ENCODE data around the gene SND1.

SND1 gene

GRCh38 chr7:127682140-127682539 lies 30.1 kb downstream of the SND1 start:
- in situ Hi-C loops (cut with HindIII; ENCODE audit: low sequenced_read_pairs), result no loop called here

DNA sequence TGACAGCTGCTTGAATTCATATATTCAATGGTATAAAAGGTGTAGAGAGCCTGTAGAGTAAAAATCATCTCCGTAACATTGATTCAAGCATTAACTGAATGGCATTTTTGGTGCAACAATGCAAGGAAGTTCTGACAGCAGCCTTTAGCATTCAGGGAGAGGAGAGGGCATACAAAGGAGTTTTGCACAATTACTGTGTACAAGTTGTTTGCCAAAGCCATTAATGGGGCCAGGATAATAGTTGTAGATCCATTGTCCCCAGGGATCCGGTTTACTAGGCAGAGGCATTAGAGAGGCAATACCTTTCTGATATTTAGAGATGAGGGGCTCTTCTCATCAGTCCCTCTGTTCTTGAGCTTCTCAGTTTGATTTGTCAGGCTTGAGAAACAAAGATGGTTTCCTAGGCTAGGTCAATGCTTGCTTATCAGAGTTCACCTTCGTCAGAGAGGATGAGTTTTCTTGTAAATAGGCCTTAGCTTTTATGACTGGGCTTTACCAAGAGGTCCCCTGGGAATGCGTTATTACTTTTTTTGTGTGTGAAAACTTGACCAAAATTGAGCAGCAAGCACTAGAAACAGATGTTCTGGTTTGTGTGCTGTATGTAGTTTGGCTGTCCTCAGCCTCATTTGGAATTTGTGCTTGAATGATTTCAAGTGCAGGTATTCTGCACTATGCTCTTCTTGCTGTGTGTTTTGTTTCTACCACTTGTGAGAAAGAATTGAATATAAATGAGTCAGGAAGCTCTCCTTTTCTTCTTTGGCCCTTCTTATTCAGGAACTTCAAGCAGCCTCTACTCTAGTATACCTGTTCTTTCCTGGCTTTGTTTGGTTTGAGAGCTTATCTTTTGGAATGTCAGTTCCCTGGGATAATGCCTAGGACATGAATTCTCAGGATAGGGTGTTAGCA lies 32.0 kb downstream of the SND1 start:
- in situ Hi-C loops (cut with HindIII; ENCODE audit: low sequenced_read_pairs), result no loop called here

DNA sequence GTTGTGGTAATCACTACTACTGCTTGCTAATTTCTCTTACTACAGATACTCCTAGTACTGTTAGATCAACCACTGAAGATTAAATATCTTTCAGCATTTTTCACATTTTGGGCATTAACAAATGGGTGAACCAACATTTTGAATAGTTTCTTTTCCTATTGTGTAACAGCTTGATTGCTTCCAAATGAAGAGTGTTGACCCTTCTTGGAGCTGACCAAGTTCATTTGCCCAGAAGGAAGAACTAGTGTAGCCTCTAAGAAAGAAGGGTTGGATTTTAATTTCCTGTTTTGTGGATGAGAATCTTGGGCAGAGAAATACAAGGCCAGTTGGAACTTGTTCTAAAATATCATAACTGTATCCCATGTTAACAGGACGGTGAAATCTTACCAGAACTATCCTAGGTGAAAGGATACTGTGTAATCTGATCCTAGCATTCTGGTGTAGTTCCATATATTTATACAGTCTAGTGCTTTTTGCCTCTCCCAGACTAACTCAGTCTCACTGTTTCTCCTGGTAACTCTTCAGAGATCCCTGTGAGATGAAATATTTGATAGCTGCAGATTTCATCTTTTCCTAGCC lies 37.3 kb downstream of the SND1 start:
- in situ Hi-C loops (cut with HindIII; ENCODE audit: low sequenced_read_pairs), result no loop called here

DNA sequence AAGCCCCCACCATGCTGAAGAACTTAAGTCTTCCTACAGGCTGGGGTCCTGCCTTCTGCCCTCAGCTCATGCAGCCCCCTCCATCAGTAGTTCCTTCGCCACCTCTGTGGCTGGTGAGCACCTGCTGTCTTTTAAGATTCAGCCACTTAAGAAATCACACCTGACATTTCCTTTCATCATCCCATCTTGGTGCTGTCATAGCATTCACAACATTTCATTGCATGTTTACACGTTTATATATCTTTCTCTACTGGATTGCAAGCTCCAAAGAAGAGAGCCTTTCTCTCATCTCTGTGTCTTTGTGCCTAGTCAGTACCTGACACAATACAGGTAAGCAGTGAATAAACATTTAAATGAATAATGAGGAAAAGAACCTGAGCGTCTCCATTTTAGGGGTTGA lies 38.3 kb downstream of the SND1 start:
- in situ Hi-C loops (cut with HindIII; ENCODE audit: low sequenced_read_pairs), result no loop called here

GRCh38 chr7:127690806-127691205 lies 38.8 kb downstream of the SND1 start:
- in situ Hi-C loops (cut with HindIII; ENCODE audit: low sequenced_read_pairs), result no loop called here

GRCh38 chr7:127692200-127692599 lies 40.2 kb downstream of the SND1 start:
- in situ Hi-C loops (cut with HindIII; ENCODE audit: low sequenced_read_pairs), result no loop called here

DNA sequence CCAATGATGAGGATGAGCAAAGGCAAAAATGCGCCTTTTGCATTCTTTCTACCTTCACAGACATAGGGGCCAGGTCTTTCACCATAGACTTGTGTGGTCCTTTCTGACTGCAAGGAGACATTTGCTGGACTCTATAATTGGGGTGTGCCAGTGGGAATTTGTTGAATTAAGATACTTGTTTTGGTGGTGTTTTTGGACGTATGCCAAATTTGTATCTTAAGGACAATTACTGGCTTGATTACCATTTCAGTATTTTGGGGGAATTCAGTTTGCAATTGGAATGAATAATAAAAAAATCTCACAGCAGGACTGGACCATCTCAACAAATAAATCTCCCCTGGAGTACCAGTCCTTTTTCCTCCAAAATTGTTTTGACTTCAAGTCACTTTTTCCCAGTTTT lies 47.9 kb downstream of the SND1 start:
- in situ Hi-C loops (cut with HindIII; ENCODE audit: low sequenced_read_pairs), result loop anchor here (25.0 kb wide), 1 partner anchor 512 kb away; no protein-coding TSS in a partner anchor

DNA sequence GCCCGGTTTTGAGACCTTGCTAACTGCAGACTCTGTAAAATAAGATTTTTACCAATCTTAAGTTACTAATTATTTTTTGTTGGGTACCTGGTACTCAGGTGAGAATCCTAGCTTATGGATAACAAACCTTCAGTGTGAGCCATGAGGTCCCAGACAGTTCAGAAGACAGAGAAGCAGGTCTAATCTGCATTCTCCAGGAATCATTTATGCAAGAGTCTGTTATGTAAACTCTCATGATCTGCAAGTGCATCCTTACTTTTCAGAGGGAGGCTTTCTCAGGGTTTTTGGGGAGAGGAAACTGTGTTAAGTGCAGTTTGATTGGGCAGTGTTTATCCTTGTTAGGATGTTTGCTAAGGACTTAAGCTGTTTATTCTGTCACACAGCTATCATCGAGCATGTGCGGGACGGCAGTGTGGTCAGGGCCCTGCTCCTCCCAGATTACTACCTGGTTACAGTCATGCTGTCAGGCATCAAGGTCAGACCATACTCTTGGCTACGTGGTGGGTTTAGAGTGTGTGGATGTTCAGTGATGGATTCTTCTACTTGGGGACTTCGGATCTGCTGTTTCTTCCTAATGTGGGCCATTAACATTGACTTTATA lies 50.2 kb downstream of the SND1 start:
- in situ Hi-C loops (cut with HindIII; ENCODE audit: low sequenced_read_pairs), result loop anchor here (25.0 kb wide), 1 partner anchor 510 kb away; no protein-coding TSS in a partner anchor

DNA sequence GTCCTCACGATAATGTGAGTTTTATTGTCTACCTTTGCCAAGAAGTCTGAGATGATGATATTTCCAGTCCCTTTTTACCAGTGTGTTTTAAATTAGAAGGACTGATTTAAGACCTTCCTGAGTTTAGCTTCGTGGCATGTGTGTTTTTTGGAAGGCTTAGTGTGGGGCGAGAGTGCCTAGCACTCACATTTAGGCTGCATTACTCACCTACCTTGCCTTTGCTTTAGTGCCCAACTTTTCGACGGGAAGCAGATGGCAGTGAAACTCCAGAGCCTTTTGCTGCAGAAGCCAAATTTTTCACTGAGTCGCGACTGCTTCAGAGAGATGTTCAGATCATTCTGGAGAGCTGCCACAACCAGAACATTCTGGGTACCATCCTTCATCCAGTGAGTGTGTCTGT lies 50.9 kb downstream of the SND1 start:
- in situ Hi-C loops (cut with HindIII; ENCODE audit: low sequenced_read_pairs), result loop anchor here (25.0 kb wide), 1 partner anchor 509 kb away; no protein-coding TSS in a partner anchor

DNA sequence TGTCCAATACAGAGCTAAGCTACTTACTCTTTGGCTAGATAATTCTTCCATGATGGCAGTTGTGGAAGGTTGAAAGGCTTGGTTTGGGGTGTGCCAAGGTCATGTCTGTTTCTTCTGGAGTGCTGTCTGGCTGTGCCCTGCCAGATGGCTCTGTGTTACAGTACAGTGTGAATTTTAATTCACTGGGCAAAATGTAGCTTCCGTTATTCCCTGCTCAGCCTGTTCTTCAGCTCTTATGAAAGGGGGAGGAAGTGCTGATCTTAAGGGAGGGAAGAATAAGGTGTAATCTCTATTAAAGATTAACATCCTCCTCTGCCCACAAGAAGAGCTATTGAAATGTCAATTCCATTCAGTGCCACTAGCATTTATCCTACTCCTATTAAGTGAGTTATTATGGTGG lies 52.2 kb downstream of the SND1 start:
- in situ Hi-C loops (cut with HindIII; ENCODE audit: low sequenced_read_pairs), result loop anchor here (25.0 kb wide), 1 partner anchor 508 kb away; no protein-coding TSS in a partner anchor

DNA sequence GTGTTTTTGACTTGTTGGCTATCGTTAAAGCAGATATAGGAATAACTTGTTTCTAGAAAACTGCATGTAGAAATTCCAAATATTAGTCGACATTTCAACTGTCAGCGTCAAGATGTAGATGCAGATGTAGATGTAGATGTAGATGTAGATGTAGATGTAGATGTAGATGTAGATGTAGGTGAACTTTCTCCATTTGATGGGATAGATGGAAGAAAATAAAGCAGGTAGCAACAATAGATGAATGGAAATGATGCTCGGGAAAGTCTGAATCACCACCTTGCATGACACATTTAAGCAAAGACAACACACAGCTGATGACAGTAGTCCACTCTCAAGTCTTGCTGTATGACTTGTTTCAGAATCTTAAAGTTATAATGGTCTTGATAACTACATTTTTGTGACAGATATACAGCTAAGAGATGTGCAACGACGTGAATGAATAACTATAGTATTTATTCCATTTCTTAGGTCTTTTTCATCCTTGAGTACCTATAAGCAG lies 53.5 kb downstream of the SND1 start:
- in situ Hi-C loops (cut with HindIII; ENCODE audit: low sequenced_read_pairs), result loop anchor here (5.0 to 25.0 kb wide), 2 partner anchors 97 to 507 kb away; no protein-coding TSS in a partner anchor

DNA sequence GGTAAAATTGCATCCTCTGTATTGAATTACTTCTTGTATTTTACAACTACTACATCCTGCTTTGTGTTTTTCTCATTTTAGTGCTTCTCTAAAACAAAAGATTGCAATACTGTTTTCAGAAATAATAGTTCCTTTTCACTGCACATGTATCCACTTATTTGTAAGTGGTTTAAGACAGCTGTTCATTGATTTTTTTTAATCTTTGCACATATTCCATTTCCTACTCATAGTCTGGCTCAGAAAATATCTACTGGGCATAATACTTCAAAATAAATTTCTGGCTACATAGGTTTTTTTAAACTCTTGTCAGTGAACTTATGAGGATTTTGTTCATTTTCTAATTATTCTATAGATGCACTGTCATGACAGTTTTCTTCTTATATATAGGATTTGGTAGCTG lies 54.8 kb downstream of the SND1 start:
- in situ Hi-C loops (cut with HindIII; ENCODE audit: low sequenced_read_pairs), result loop anchor here (5.0 to 25.0 kb wide), 2 partner anchors 96 to 506 kb away; no protein-coding TSS in a partner anchor

DNA sequence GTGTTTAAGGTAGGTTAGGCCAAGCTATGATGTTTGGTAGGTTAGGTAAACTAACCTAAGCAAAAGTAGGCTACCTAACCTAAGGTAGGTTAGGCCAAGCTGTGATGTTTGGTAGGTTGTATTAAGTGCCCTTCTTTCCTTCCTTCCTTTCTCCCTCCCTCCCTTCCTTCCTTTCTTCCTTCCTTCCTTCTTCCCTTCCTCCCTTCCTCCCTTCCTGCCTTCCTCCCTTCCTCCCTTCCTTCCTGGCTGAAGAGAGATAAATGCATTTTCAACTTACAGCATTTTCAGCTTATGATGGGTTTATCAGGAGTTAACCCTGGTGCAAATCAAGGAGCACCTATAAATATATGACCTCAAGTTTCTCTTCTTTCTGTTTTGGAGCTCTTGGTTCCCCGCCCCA lies 56.2 kb downstream of the SND1 start:
- in situ Hi-C loops (cut with HindIII; ENCODE audit: low sequenced_read_pairs), result loop anchor here (5.0 to 25.0 kb wide), 2 partner anchors 94 to 504 kb away; no protein-coding TSS in a partner anchor

DNA sequence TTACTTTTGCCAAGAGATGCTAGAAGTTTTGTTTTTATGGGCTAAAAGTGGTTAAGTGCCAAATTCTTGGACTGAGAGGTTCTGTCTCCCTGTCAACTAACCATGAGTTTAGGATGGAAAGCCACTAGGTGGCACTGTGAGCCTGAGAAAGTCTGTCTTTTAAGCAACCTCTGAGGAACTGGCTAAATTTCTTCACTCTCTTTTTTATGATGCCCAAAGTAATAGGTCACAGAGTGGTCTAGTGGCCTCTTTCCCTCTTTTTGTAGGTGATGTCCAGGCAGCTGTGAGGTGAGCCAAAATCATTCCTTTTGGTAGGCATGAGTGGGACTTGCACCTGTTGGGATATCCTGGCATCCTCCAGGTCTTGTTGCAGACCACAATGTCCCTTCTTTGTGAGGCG lies 56.8 kb downstream of the SND1 start:
- in situ Hi-C loops (cut with HindIII; ENCODE audit: low sequenced_read_pairs), result loop anchor here (5.0 to 25.0 kb wide), 2 partner anchors 94 to 504 kb away; no protein-coding TSS in a partner anchor

DNA sequence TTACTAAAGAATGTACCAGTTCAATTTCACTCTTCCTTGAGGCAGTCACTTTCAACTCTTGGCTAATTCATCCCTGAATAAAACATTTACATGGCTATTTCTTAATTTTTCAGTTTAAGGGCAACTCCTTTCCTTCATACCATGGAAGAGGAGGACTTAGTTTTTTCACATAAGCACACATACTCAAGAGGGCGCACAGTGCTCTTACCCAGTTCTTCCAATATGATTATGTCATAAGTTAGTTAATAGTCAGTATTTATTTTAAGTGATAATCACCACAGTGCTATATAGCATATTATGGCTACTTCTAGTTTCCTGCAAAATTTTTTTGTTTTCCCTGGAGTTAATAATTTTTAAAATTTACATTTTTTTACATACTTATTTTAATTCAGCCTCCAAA lies 58.6 kb downstream of the SND1 start:
- in situ Hi-C loops (cut with HindIII; ENCODE audit: low sequenced_read_pairs), result loop anchor here (25.0 kb wide), 1 partner anchor 502 kb away; no protein-coding TSS in a partner anchor

GRCh38 chr7:127711872-127712271 lies 59.9 kb downstream of the SND1 start:
- in situ Hi-C loops (cut with HindIII; ENCODE audit: low sequenced_read_pairs), result loop anchor here (25.0 kb wide), 1 partner anchor 500 kb away; no protein-coding TSS in a partner anchor

- in situ Hi-C loops (cut with HindIII; ENCODE audit: low sequenced_read_pairs), result loop anchor here (25.0 kb wide), 1 partner anchor 499 kb away; no protein-coding TSS in a partner anchor
Measured at GRCh38 chr7:127713006-127713405, 61.0 kb downstream of the SND1 start.

- in situ Hi-C loops (cut with HindIII; ENCODE audit: low sequenced_read_pairs), result loop anchor here (25.0 kb wide), 1 partner anchor 499 kb away; no protein-coding TSS in a partner anchor
Measured at GRCh38 chr7:127713758-127714157, 61.8 kb downstream of the SND1 start.

- in situ Hi-C loops (cut with HindIII; ENCODE audit: low sequenced_read_pairs), result loop anchor here (5.0 to 25.0 kb wide), 2 partner anchors 107 to 497 kb away; no protein-coding TSS in a partner anchor
Measured at GRCh38 chr7:127715272-127715671, 63.3 kb downstream of the SND1 start.

DNA sequence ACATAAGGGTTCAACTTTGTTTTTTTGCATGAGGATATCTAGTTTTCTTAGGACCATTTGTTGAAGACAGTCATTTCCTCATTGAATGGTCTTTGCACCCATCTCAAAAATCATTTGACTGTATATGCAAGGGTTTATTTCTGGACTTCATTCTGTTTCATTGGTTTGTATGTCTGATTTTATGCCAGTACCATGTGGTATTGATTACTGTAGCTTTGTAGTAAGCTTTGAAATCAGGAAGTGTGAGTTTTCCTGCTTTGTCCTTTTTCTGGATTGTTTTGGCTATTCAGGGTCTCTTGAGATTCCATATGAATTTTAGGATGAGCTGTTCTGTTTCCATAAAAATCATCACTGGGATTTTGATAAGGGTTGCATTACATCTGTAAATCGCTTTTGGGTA lies 63.9 kb downstream of the SND1 start:
- in situ Hi-C loops (cut with HindIII; ENCODE audit: low sequenced_read_pairs), result loop anchor here (5.0 to 25.0 kb wide), 2 partner anchors 106 to 496 kb away; no protein-coding TSS in a partner anchor

Measured in endothelial cell of hepatic sinusoid (primary cell).